GM19438 (cell line): ENCODE results near the gene CCL14.
"Not testable (repeated sequence)": the region's sequence is repeated elsewhere in the genome, so short reads cannot be mapped to it uniquely, and the experiment has no call there.

Experiments
- ATAC-seq: cut with Tn5 transposase; IDR thresholded peaks from one replicate; pipeline ENCODE4 v1.9.1; 2021; ENCODE audit warnings: low read depth; ENCODE audit not compliant: unreplicated experiment

CCL14 gene

GRCh38 chr17:35995346-35995745 is 8.8 kb upstream of the CCL14 start:
- not testable (repeated sequence) for ATAC-seq

GRCh38 chr17:35991075-35991474 is 4.5 kb upstream of the CCL14 start:
- ATAC-seq, result no peak

GRCh38 chr17:35988164-35988563 is 1.6 kb upstream of the CCL14 start:
- no peak for ATAC-seq

GRCh38 chr17:35984140-35984539 is 2.4 kb downstream of the CCL14 start:
- ATAC-seq, result no peak

GRCh38 chr17:35982409-35983191 is 3.9 kb downstream of the CCL14 start:
- ATAC-seq, result no peak

- no peak for ATAC-seq
Observed at GRCh38 chr17:35981908-35982330, 4.6 kb downstream of the CCL14 start.

- no peak for ATAC-seq
Observed at GRCh38 chr17:35981246-35981645, 5.3 kb downstream of the CCL14 start, which contains the start of gene CCL16. TSS of gene CCL16 (minus strand) at chr17:35981497. CDS start at chr17:35981420, 77 bp downstream.

GRCh38 chr17:35978346-35978745 is 8.2 kb downstream of the CCL14 start:
- ATAC-seq, result no peak

GRCh38 chr17:35977509-35977908 is 9.0 kb downstream of the CCL14 start:
- ATAC-seq, result no peak

- no peak for ATAC-seq
Observed at GRCh38 chr17:35973333-35974260, 12.9 kb downstream of the CCL14 start.

- ATAC-seq, result no peak
Observed at GRCh38 chr17:35972945-35973332, 13.6 kb downstream of the CCL14 start.

- no peak for ATAC-seq
Observed at GRCh38 chr17:35972535-35972934, 14.0 kb downstream of the CCL14 start.

GRCh38 chr17:35972066-35972465 is 14.5 kb downstream of the CCL14 start:
- ATAC-seq, result no peak

GRCh38 chr17:35969558-35970380 is 16.8 kb downstream of the CCL14 start:
- ATAC-seq, result no peak

- no peak for ATAC-seq
Observed at GRCh38 chr17:35968520-35969054, 17.9 kb downstream of the CCL14 start.

GRCh38 chr17:35965272-35965671 is 21.3 kb downstream of the CCL14 start:
- ATAC-seq, result no peak

GRCh38 chr17:35963663-35964062 is 22.9 kb downstream of the CCL14 start:
- no peak for ATAC-seq

- ATAC-seq, result no peak
Observed at GRCh38 chr17:35953720-35954119, 32.8 kb downstream of the CCL14 start.

- ATAC-seq, result no peak
Observed at GRCh38 chr17:35949401-35949800, 37.1 kb downstream of the CCL14 start.

GRCh38 chr17:35948092-35948491 is 38.4 kb downstream of the CCL14 start:
- ATAC-seq, result no peak
